IPS DF 4.7 (cell line): Measurements from ENCODE around the gene DLGAP1.

ENCODE experiments used
- DNase-seq: peaks from one replicate; pipeline ENCODE4 v3.0.0-alpha.2; 2013; ENCODE audit warnings: low spot score; ENCODE audit errors: extremely low read depth

Gene DLGAP1

GRCh38 chr18:3511980-3512379 lies 943.1 kb downstream of the DLGAP1 start:
- no peak for DNase-seq

- no peak for DNase-seq
These were observed 944.2 kb downstream of the DLGAP1 start for GRCh38 chr18:3510896-3511295.

- DNase-seq, result no peak
These were observed 945.1 kb downstream of the DLGAP1 start for GRCh38 chr18:3510024-3510423.

GRCh38 chr18:3508576-3509549 lies 946.2 kb downstream of the DLGAP1 start:
- DNase-seq, result no peak

- DNase-seq, result no peak
These were observed 950.5 kb downstream of the DLGAP1 start for GRCh38 chr18:3504637-3505036.

- DNase-seq, result no peak
These were observed 952.5 kb downstream of the DLGAP1 start for GRCh38 chr18:3502650-3503049.

GRCh38 chr18:3500016-3500415 lies 955.1 kb downstream of the DLGAP1 start:
- DNase-seq, result no peak

- DNase-seq, result no peak
These were observed 955.6 kb downstream of the DLGAP1 start for GRCh38 chr18:3499501-3499900.

GRCh38 chr18:3498698-3499471 lies 956.2 kb downstream of the DLGAP1 start:
- no peak for DNase-seq

- DNase-seq, result no peak
These were observed 959.2 kb downstream of the DLGAP1 start for GRCh38 chr18:3495691-3496430.

- DNase-seq, result no peak
These were observed 960.5 kb downstream of the DLGAP1 start for GRCh38 chr18:3494569-3494968.

- DNase-seq, result no peak
These were observed 960.9 kb downstream of the DLGAP1 start for GRCh38 chr18:3494245-3494526.

GRCh38 chr18:3493501-3494244 lies 961.4 kb downstream of the DLGAP1 start:
- no peak for DNase-seq

GRCh38 chr18:3492721-3493120 lies 962.4 kb downstream of the DLGAP1 start:
- no peak for DNase-seq

GRCh38 chr18:3491981-3492555 lies 963.0 kb downstream of the DLGAP1 start:
- DNase-seq, result no peak

- DNase-seq, result no peak
These were observed 965.6 kb downstream of the DLGAP1 start for GRCh38 chr18:3489462-3489861.

GRCh38 chr18:3486512-3486911 lies 968.6 kb downstream of the DLGAP1 start:
- DNase-seq, result no peak

GRCh38 chr18:3485153-3486149 lies 969.7 kb downstream of the DLGAP1 start:
- no peak for DNase-seq

- DNase-seq, result no peak
These were observed 972.8 kb downstream of the DLGAP1 start for GRCh38 chr18:3482258-3482657.
